ENCODE data around the gene GAMT. TPM values are rescaled to one million over a fixed set of nuclear protein-coding genes. Genes with fewer than 3 reads are reported as not detected.

The GAMT gene
- total RNA-seq, 1 donor from 2014 or later: 41.5 TPM

DNA sequence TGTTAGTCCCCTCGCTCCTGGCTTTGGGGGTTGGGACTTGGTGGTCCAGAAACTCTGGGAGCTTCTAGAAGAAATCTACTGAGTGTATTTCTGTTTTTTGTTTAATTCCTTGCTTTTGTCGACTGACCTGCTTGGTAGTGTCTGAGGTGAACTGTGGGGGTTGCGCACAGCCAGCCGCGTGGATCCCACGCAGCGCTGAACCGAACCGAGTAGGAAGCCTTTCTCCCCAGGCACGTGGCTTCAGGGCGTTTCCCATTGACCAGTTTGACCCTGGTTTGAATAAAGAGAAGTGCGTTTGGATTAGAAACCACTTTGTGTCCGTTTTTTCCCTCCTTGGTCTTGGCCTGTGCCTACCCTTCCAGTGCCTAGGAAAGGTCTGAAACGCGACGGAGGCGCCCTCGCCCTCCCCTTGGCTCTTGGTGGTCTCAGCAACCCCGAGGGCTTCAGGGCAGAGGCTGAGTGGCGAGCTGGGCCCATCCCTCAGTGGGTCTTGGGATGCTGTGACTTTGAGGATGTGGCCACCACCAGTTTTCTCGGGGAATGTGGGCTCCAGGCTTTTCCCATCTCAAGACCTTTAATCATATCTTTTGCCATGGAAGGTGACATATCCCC, 34.1 kb upstream of the GAMT start:
- Mint-ChIP-seq H3K36me3 (peaks cover 9% of the 10 kb centered on the region), H3K27me3 (ENCODE audit: low read depth) (no peaks in the 10 kb centered on the region), H3K27ac (peak overlapping the region; percentile 69), H3K9me3 (no peaks in the 10 kb centered on the region), H3K4me3 (no peak overlapping the region), H3K4me1 (peaks cover 8% of the 10 kb centered on the region)
- DNase-seq (ENCODE audit: low spot score in 2 of 2, unreplicated experiment in 2 of 2): no peak
- TF ChIP-seq, protein P1, sequence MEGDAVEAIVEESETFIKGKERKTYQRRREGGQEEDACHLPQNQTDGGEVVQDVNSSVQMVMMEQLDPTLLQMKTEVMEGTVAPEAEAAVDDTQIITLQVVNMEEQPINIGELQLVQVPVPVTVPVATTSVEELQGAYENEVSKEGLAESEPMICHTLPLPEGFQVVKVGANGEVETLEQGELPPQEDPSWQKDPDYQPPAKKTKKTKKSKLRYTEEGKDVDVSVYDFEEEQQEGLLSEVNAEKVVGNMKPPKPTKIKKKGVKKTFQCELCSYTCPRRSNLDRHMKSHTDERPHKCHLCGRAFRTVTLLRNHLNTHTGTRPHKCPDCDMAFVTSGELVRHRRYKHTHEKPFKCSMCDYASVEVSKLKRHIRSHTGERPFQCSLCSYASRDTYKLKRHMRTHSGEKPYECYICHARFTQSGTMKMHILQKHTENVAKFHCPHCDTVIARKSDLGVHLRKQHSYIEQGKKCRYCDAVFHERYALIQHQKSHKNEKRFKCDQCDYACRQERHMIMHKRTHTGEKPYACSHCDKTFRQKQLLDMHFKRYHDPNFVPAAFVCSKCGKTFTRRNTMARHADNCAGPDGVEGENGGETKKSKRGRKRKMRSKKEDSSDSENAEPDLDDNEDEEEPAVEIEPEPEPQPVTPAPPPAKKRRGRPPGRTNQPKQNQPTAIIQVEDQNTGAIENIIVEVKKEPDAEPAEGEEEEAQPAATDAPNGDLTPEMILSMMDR (IDR thresholded peaks at IDR 0.05; ENCODE audit: unreplicated experiment): no peak

DNA sequence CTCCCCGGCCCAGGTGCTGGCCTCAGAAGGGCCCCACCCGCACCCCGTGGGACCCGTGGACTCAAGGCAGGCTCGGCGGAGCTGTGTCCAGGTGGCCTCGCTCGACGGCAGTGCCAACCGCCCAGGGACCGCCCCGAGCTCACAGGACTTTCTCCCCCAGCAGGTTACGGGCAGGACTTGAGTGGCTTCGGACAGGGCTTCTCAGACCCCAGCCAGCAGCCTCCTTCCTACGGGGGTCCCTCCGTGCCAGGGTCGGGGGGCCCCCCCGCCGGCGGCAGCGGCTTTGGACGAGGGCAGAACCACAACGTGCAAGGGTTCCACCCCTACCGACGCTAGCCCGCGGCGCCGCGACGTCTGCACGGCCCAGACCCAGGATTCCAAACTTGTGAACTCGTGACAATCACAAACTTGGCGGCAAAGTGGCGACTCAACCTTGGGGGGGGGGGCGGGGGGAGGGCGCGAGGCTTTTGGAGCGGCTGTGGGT, 33.3 kb upstream of the GAMT start:
- no peak for DNase-seq (ENCODE audit: low spot score in 2 of 2, unreplicated experiment in 2 of 2)
- H3K36me3 Mint-ChIP-seq: peaks cover 7% of the 10 kb centered on the region
- no peak overlapping the region for H3K27ac Mint-ChIP-seq
- TF ChIP-seq, protein P1 (IDR thresholded peaks at IDR 0.05; ENCODE audit: unreplicated experiment): no peak
- no peak overlapping the region for H3K4me3 Mint-ChIP-seq
- no peaks in the 10 kb centered on the region for H3K9me3 Mint-ChIP-seq
- no peaks in the 10 kb centered on the region for H3K27me3 Mint-ChIP-seq (ENCODE audit: low read depth)
- peaks cover 3% of the 10 kb centered on the region for H3K4me1 Mint-ChIP-seq

DNA sequence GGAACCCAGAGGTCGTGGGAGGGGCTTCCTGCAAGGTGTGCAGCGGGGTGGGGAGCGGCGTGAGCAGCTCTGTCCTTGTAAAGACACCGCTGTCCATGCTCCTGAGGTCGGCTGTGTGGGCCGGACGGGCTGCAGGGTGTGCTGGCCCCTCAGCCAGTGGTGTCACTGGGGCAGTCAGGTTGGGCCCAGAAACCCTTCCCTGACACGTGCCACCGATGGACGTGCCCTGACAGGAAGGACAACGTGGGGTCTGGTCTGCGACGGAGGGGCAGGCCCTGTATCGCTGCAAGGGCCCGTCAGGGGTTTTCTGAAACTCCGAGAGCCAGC, 32.7 kb upstream of the GAMT start:
- TF ChIP-seq, protein P1 (IDR thresholded peaks at IDR 0.05; ENCODE audit: unreplicated experiment): no peak
- peaks cover 7% of the 10 kb centered on the region for H3K36me3 Mint-ChIP-seq
- H3K4me1 Mint-ChIP-seq: no peaks in the 10 kb centered on the region
- H3K9me3 Mint-ChIP-seq: no peaks in the 10 kb centered on the region
- no peaks in the 10 kb centered on the region for H3K27me3 Mint-ChIP-seq (ENCODE audit: low read depth)
- H3K27ac Mint-ChIP-seq: no peak overlapping the region
- DNase-seq (ENCODE audit: low spot score in 2 of 2, unreplicated experiment in 2 of 2): no peak
- no peak overlapping the region for H3K4me3 Mint-ChIP-seq

DNA sequence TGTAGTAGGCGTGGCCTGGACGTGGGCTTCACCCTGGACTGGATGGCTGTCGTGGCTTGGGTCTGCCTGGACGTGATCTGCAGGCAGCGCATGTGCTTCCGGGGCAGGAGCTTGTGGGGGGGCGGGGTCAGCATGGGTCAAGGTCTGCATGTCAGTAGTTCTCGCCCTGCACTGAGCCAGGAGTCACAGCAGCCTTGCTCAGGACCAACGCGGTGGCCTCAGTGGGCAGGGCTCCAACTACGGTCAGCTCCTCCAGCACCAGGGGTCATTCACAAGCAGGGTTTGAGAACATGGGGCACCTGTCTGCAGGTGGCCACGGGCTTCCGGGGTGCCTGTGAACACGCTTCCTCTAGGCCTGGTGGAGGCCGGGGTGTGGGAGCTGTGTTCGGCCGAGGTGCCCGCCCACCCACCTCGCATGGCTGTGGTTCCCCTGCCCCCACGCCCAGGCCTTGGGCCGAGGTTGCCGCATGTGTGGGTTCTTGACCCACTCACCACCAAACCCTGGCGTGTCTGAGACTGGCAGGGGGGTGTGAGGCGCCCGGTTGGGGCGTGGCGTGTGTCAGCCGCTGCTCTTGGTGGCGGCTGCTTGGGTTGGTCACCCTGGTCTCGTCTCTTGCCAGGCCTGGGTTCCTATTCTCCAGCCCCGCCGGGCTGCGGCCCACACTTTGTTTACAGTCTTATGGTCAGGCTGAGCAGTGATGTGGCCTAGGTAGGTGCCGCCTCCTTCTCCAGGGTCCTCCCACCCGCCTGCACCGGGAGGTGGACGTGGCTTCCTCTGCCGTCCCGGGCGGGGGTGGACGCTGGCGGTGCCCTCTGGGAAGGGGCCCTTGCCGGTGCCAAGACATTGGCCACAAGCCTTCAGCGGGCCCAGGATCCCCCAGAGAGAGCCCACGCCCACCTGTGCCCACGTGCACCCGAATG, 32.0 kb upstream of the GAMT start:
- peaks cover 7% of the 10 kb centered on the region for H3K36me3 Mint-ChIP-seq
- no peak for DNase-seq (ENCODE audit: low spot score in 2 of 2, unreplicated experiment in 2 of 2)
- no peak overlapping the region for H3K4me3 Mint-ChIP-seq
- no peak overlapping the region for H3K27ac Mint-ChIP-seq
- H3K27me3 Mint-ChIP-seq (ENCODE audit: low read depth): no peaks in the 10 kb centered on the region
- H3K9me3 Mint-ChIP-seq: no peaks in the 10 kb centered on the region
- H3K4me1 Mint-ChIP-seq: no peaks in the 10 kb centered on the region
- TF ChIP-seq, protein P1 (IDR thresholded peaks at IDR 0.05; ENCODE audit: unreplicated experiment): no peak

DNA sequence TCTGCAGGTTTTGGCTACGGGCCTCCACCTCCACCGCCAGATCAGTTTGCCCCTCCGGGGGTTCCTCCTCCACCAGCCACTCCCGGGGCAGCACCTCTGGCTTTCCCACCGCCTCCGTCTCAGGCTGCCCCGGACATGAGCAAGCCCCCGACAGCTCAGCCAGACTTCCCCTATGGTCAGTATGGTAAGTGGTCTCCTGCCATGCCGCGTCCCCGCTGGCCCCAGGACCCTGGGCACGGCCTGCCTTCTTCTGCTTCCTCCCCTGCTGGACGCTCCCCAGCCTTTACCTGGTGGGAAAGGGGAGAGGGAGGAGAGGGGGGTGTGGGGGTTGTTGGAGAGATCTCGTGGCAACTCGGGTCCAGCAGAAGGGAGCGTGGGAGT, 31.2 kb upstream of the GAMT start:
- TF ChIP-seq, protein P1 (IDR thresholded peaks at IDR 0.05; ENCODE audit: unreplicated experiment): no peak
- H3K27me3 Mint-ChIP-seq (ENCODE audit: low read depth): no peaks in the 10 kb centered on the region
- no peaks in the 10 kb centered on the region for H3K4me1 Mint-ChIP-seq
- peaks cover 7% of the 10 kb centered on the region for H3K36me3 Mint-ChIP-seq
- DNase-seq (ENCODE audit: low spot score in 2 of 2, unreplicated experiment in 2 of 2): no peak
- H3K27ac Mint-ChIP-seq: no peak overlapping the region
- H3K9me3 Mint-ChIP-seq: no peaks in the 10 kb centered on the region
- H3K4me3 Mint-ChIP-seq: no peak overlapping the region
